ENCODE results near the gene CCL14. TPM values are rescaled to one million over a fixed set of nuclear protein-coding genes. Genes with fewer than 3 reads are reported as not detected.
"Not testable (repeated sequence)": the region's sequence is repeated elsewhere in the genome, so short reads cannot be mapped to it uniquely, and the experiment has no call there.

The CCL14 gene
- total RNA-seq, 4 donors from 2014 or later = 3.5 to 28.2 (median 17.3) TPM

- H3K4me3 ChIP-seq (ENCODE audit: low read depth, poor library complexity, severe bottlenecking) = no peak within 1 kb of the TSS
- intact Hi-C loops (cut with DNase I; ENCODE audit: low total_unique reads) = no loop called here
- peak in 1 of 2 donors; percentile 36 for DNase-seq (ENCODE audit: low spot score in 2 of 2)
- 71 to 74% methylated on average over 6 of the region's 6 CpGs for WGBS, 2 donors
- TF ChIP-seq POLR2A (IDR thresholded peaks at IDR 0.05) = no peak
- TF ChIP-seq, protein P1, sequence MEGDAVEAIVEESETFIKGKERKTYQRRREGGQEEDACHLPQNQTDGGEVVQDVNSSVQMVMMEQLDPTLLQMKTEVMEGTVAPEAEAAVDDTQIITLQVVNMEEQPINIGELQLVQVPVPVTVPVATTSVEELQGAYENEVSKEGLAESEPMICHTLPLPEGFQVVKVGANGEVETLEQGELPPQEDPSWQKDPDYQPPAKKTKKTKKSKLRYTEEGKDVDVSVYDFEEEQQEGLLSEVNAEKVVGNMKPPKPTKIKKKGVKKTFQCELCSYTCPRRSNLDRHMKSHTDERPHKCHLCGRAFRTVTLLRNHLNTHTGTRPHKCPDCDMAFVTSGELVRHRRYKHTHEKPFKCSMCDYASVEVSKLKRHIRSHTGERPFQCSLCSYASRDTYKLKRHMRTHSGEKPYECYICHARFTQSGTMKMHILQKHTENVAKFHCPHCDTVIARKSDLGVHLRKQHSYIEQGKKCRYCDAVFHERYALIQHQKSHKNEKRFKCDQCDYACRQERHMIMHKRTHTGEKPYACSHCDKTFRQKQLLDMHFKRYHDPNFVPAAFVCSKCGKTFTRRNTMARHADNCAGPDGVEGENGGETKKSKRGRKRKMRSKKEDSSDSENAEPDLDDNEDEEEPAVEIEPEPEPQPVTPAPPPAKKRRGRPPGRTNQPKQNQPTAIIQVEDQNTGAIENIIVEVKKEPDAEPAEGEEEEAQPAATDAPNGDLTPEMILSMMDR (IDR thresholded peaks at IDR 0.05) = no peak
These were observed 14.7 kb upstream of the CCL14 start, which contains the start of gene CCL15 for GRCh38 chr17:36001110-36001771. Gene CCL15, minus strand, starts transcription at chr17:36001553. Its CDS starts 61 bp downstream, at chr17:36001492.

DNA sequence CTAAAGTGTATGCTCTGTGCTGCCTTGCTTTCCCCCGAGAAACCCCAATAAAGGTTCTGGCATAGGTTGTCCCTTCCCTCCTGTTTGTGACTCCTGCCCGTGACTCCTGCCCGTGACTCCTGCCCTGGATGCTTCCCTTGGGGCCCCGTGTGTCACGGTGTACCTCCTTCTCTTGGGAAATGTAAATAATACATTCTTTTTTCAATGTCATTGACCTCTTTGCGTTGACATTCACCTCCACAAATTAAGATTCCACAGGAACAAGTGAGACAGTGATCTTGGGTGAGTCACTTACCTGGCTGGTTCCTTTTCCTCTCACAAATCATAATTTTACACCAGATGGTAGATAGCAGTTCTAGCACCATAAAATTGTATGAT, 14.2 kb upstream of the CCL14 start:
- TF ChIP-seq POLR2A (IDR thresholded peaks at IDR 0.05) = no peak
- TF ChIP-seq, protein P1 (IDR thresholded peaks at IDR 0.05) = no peak
- H3K4me3 ChIP-seq (ENCODE audit: low read depth, poor library complexity, severe bottlenecking) = no peak overlapping the region
- intact Hi-C loops (cut with DNase I; ENCODE audit: low total_unique reads) = no loop called here
- WGBS, 2 donors = 72 to 75% methylated on average over 6 of the region's 6 CpGs
- DNase-seq (ENCODE audit: low spot score in 2 of 2) = peak in 1 of 2 donors; percentile 50

GRCh38 chr17:35998756-35999155, 12.2 kb upstream of the CCL14 start:
- 60 to 68% methylated on average over 1 of the region's 1 CpG for WGBS, 2 donors
- no peak for DNase-seq (ENCODE audit: low spot score in 2 of 2)
- intact Hi-C loops (cut with DNase I; ENCODE audit: low total_unique reads) = no loop called here
- TF ChIP-seq POLR2A (IDR thresholded peaks at IDR 0.05) = no peak
- TF ChIP-seq, protein P1 (IDR thresholded peaks at IDR 0.05) = no peak
- H3K4me3 ChIP-seq (ENCODE audit: low read depth, poor library complexity, severe bottlenecking) = no peak overlapping the region

DNA sequence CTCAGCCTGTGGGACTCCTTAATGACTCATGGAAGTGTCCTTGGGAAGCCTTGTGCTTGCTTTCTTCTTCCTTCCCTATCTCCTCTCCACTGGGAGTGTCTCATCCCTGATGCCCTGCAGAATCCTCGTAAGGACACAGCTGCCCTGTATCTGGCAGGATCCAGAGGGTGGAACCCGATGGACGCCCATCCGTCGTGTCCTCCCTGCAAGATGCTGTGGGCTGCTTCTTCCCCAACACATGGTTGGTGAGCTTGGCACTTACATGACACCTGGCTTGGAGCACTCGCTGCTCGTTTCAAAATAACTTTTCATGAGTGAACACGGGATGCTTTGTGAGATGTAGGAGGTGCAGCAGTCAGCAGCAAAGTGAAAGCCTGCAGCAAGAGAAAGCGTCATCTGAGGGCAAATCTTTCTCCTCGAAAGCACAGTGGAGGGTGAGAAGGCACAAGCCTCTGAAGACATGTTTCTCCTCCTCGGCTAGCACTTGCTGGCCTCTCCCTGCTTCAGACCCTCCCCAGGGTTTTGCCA, 11.6 kb upstream of the CCL14 start:
- no peak for TF ChIP-seq POLR2A (IDR thresholded peaks at IDR 0.05)
- TF ChIP-seq, protein P1 (IDR thresholded peaks at IDR 0.05) = no peak
- peak in 1 of 2 donors; percentile 61 for DNase-seq (ENCODE audit: low spot score in 2 of 2)
- intact Hi-C loops (cut with DNase I; ENCODE audit: low total_unique reads) = no loop called here
- WGBS, 2 donors = 74 to 82% methylated on average over 11 of the region's 11 CpGs
- H3K4me3 ChIP-seq (ENCODE audit: low read depth, poor library complexity, severe bottlenecking) = no peak overlapping the region

GRCh38 chr17:35995346-35995745, 8.8 kb upstream of the CCL14 start:
- H3K4me3 ChIP-seq (ENCODE audit: low read depth, poor library complexity, severe bottlenecking); intact Hi-C loops (cut with DNase I; ENCODE audit: low total_unique reads); DNase-seq (ENCODE audit: low spot score in 2 of 2): not testable (repeated sequence)
- WGBS, 2 donors = 54 to 81% methylated on average over 2 of the region's 2 CpGs

- WGBS, 2 donors = 85% methylated on average over 2 of the region's 2 CpGs
- TF ChIP-seq, protein P1 (IDR thresholded peaks at IDR 0.05) = no peak
- TF ChIP-seq POLR2A (IDR thresholded peaks at IDR 0.05) = no peak
- DNase-seq (ENCODE audit: low spot score in 2 of 2) = peak in 1 of 2 donors; percentile 2
These were observed 4.5 kb upstream of the CCL14 start for GRCh38 chr17:35991075-35991474.

More at GRCh38 chr17:35991075-35991474, 4.5 kb upstream of the CCL14 start:
- intact Hi-C loops (cut with DNase I; ENCODE audit: low total_unique reads) = no loop called here
- H3K4me3 ChIP-seq (ENCODE audit: low read depth, poor library complexity, severe bottlenecking) = no peak overlapping the region

Data from lower leg skin (tissue), 4 donors.